GM19099 (cell line): ENCODE measurements around the gene DHRS2.

Experiments
- POLR2A ChIP-seq: IDR thresholded peaks from 3 replicates; pipeline ENCODE4 v1.6.1; 2011; ENCODE audit warnings: low read depth; ENCODE audit not compliant: insufficient read length; ENCODE audit errors: extremely low read depth

DHRS2 gene

DNA sequence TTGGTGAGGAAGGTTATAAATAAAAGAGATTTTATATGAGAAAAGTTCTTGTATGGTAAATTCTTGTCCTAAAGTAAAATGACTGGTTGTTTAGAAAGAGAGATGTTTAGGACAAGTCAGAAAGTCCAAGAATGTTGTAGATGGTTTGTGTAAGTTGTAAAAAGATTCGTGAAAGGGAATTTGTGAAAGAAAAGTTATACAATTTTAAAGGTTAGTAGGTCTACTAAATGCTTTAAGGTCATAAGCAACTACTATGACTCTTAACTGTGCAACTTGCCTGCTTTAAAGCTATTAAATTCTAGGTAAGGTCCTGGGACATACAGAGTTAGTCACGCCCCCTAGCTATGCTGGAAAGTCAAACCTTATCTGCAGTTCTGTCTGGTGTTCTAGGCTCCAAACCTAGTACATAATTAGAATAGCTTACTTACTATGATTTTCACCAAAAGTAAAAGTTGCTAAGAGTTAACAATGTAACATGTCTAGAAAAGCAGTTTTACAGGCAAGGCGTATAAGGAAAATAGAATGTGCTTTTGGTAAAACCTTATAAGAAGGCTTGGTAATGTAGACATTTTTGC lies 11.2 kb upstream of the DHRS2 start:
- TF ChIP-seq POLR2A = no peak

DNA sequence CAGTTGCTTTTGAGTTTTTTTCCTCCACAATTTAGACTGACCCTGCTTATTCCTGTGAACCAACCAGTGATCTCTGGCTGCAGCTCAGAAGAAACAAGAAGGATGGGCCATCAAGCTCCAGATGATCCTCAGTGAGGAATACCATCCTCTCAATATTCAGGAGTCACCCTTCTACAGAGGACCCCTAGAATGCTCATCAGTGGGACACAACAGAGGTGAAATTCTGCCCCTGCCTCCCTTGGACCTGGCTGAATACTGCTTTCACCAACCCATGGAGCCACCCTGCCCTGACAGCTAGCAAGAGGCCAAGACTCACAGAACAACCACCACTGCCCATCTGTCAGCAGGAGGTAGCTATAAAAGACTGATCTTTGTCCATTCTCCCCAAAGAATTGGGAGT lies 9.2 kb upstream of the DHRS2 start:
- no peak for TF ChIP-seq POLR2A

- TF ChIP-seq POLR2A = no peak
These were observed 8.2 kb upstream of the DHRS2 start for GRCh38 chr14:23627961-23628360.

GRCh38 chr14:23629204-23629603 lies 7.0 kb upstream of the DHRS2 start:
- no peak for TF ChIP-seq POLR2A

DNA sequence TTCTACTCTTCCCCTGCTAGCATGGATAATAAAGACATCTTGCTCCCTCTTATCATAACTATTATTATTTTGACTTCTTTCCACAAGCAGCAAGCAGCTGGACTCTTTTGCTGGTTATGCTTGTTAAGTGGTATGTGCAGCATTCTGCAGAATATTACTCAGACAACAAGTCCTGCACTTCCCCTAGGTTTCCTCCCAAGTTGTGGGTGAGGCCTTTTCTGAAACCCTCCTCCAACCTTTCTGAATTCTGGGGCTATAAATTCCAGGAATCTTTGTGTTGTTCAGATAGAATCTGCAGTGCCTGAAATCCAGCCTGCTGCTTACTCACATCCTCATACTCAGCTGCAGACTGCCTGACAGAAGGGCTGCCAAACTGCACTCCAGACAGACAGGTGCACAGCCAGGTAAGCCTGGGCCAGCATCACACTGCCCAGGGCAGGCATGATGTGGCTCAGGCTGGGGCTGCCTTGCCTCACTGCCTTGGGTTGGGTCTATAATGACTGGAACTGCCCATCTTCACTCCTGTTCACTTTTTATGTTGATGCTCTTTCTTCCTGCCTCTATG lies 6.2 kb upstream of the DHRS2 start:
- TF ChIP-seq POLR2A = no peak

DNA sequence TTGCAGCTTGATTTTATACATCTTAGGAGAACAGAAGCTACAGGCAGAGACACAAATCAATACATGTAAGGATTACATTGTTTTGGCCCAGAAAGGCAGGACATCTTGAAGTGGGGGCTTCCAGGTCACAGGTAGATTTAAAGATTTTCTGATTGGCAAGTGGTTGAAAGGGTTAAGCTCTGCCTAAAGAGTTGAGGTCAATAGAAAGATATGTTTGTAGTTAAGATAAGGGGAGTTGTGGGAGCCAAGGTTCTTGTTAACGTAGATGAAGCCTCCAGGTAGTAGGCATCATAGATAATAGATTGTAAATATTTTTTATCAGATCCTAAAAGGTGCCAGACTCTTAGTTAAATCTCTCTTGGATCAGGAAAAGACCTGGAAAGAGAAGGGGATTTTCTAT lies 5.5 kb upstream of the DHRS2 start:
- no peak for TF ChIP-seq POLR2A

GRCh38 chr14:23631234-23631633 lies 4.9 kb upstream of the DHRS2 start:
- TF ChIP-seq POLR2A = no peak

GRCh38 chr14:23631702-23632460 lies 4.3 kb upstream of the DHRS2 start:
- no peak for TF ChIP-seq POLR2A

- TF ChIP-seq POLR2A = no peak
These were observed 3.6 kb upstream of the DHRS2 start for GRCh38 chr14:23632461-23633159.

GRCh38 chr14:23633160-23633701 lies 2.9 kb upstream of the DHRS2 start:
- no peak for TF ChIP-seq POLR2A

GRCh38 chr14:23638414-23639047 lies 2.4 kb downstream of the DHRS2 start:
- no peak for TF ChIP-seq POLR2A

DNA sequence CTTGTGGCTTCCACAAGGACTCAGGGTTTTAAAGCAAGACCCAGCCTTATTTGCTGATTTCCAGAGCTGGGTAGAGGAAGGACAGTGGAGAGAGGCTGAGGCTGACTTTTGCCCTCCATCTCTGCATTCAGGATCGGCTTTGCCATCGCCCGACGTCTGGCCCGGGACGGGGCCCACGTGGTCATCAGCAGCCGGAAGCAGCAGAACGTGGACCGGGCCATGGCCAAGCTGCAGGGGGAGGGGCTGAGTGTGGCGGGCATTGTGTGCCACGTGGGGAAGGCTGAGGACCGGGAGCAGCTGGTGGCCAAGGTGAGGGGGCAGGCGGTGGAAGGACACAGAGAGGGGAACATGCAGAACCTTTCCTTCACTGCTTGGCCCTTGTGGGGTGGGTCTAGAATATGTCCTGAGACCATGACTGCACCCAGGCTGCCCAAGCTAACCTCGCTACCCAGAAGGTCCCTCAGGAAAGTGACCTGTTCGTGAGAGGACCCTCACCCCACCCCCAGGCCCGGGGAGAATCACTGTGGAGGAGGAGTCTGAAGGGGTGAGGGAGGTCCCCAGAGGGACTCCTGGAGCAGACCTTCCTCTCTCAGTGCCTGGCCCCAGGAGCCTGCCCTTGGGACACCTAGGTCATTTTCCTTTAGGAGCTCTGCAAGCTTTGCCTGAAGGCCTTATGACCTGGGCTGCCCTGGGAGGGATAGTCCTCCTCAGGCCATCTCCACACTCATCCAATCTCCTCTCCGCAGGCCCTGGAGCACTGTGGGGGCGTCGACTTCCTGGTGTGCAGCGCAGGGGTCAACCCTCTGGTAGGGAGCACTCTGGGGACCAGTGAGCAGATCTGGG lies 3.1 kb downstream of the DHRS2 start:
- TF ChIP-seq POLR2A = no peak

DNA sequence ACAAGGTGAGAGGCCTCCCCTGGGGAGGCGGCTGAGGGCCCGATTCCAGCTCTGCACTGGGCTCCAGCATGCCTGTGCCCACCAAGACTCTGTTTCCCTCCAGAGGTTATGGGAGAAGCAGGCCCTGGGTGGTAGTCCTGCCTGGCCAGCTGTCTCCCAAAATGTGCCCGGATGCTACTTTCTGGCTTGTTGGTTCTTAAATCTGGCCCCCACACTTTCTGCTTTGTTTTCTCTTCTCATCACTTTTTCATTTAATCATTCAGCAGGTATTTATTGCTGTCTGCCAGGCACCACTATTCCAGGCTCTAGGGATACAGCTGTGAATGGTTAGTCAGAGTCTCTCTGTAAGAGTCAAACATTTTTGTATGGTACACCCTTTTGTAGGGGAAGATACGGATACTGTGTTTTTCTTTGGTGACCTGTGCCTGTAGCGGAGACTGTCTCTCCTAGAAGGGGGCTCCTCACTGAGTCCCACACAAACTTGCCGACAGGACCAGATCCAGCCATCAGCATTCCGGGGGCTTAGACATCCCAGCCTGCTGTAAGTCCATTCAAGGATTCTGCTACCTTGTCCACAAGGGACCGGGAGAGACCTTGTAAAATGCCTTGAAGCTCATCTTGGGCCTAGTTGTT lies 3.8 kb downstream of the DHRS2 start:
- TF ChIP-seq POLR2A = no peak
